Heart left ventricle (tissue), 13 donors: ENCODE data around the gene STON1.

Experiments
- POLR2A ChIP-seq, 2 donors: fragments of 450-650 bp; IDR thresholded peaks; one replicate each; pipeline ENCODE4 v1.6.1; 2017; ENCODE audit warnings: antibody characterized with exemption in 2 of 2, mild to moderate bottlenecking in 2 of 2, moderate library complexity in 2 of 2
- TF ChIP-seq, protein P1 (sequence below), 12 donors: fragments of 200-600 bp; sonication (generic) in 4 of 12; IDR thresholded peaks; one replicate each; pipeline versions ENCODE4 v1.5.0 to v1.8.0; 2018 to 2022; ENCODE audit warnings: antibody characterized with exemption in 12 of 12, mild to moderate bottlenecking in 5 of 12
- donor health status: ischemic (EF 13 %, LVEDD 7.1; RV severe dilation, severe dysfunction).
- donor health status: DM: no; HTN: yes; CAD: no.
- donor health status: DM: no; HTN: no; CAD: no.
- donor health status: ischemic (EF 25% LVEDD 6.9; RV normal size, moderate dysfunction).
- donor health status: ischemic (EF 25% LVEDD 5.7; RV mildly dilated, moderate dysfunction).
- donor health status: ischemic (EF 35%, LVEDD 5.7; RV mildly dilated, moderate dysfunction).
- donor health status: nonischemic (EF 11% LVEDD 7.7; RV severe dilation, severe dysfunction).
- donor health status: DM: yes; HTN: yes; CAD: no.
- donor health status: PGD.
- donor health status: ischemic (EF 29% LVEDD 5.4; RV normal size, mild dysfunction).
- donor health status: nonischemic (EF 23%, LVEDD 6.1; RV moderate dilation, normal function).

GRCh38 chr2:48586433-48586832, 56.5 kb downstream of the STON1 start:
- TF ChIP-seq, protein P1, sequence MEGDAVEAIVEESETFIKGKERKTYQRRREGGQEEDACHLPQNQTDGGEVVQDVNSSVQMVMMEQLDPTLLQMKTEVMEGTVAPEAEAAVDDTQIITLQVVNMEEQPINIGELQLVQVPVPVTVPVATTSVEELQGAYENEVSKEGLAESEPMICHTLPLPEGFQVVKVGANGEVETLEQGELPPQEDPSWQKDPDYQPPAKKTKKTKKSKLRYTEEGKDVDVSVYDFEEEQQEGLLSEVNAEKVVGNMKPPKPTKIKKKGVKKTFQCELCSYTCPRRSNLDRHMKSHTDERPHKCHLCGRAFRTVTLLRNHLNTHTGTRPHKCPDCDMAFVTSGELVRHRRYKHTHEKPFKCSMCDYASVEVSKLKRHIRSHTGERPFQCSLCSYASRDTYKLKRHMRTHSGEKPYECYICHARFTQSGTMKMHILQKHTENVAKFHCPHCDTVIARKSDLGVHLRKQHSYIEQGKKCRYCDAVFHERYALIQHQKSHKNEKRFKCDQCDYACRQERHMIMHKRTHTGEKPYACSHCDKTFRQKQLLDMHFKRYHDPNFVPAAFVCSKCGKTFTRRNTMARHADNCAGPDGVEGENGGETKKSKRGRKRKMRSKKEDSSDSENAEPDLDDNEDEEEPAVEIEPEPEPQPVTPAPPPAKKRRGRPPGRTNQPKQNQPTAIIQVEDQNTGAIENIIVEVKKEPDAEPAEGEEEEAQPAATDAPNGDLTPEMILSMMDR (IDR thresholded peaks at IDR 0.05): no peak
- no peak for TF ChIP-seq POLR2A (IDR thresholded peaks at IDR 0.05)
